B cell (primary cell): ENCODE results near the gene TMC8. TPM values are rescaled to one million over a fixed set of nuclear protein-coding genes. Genes with fewer than 3 reads are reported as not detected.

ENCODE experiments used
- ATAC-seq: fragments of 200-7000 bp; cut with Tn5 transposase; one replicate; pipeline ENCODE4 v1.10.0; 2021; ENCODE audit warnings: low read depth, mild to moderate bottlenecking, moderate number of reproducible peaks, moderate library complexity
- CTCF ChIA-PET: fragments of 350-600 bp; sonication (Branson Sonifier 250); formaldehyde crosslinking; loops from one replicate; lab custom pipeline; 2021; ENCODE audit warnings: antibody characterized with exemption, inconsistent platforms; lab: Charles Lee
- POLR2A ChIA-PET: fragments of 350-600 bp; sonication (Branson Sonifier 250); formaldehyde crosslinking; loops from one replicate; lab custom pipeline; 2021; ENCODE audit warnings: antibody characterized with exemption; lab: Charles Lee
- DNase-seq: peaks from one replicate; pipeline ENCODE4 v3.0.0; 2013
- H2AFZ ChIP-seq: 2 replicates; pipeline ENCODE4 v1.6.1; 2012; ENCODE audit warnings: mild to moderate bottlenecking, low read depth, low read length; ENCODE audit not compliant: insufficient read depth, poor library complexity, severe bottlenecking
- H3K27ac ChIP-seq, 2 donors: 1 replicate in 1 of 2; 2 replicates in 1 of 2; pipeline ENCODE4 v1.5.1; 2012 to 2013; ENCODE audit warnings: low read length in 2 of 2, mild to moderate bottlenecking in 2 of 2, moderate library complexity in 1 of 2
- H3K27me3 ChIP-seq, 4 experiments: fragments of 200-600 bp in 1 of 4; sonication (generic) in 1 of 4; replicated peaks in 1 of 4; 1 replicate in 2 of 4; 2 replicates in 2 of 4; pipeline versions ENCODE4 v1.6.1 to v1.7.0; 2013 to 2016; ENCODE audit warnings: low read length in 3 of 4, mild to moderate bottlenecking in 2 of 4, mixed read lengths in 1 of 4, moderate library complexity in 1 of 4; ENCODE audit not compliant: insufficient read depth in 4 of 4, control insufficient read depth in 3 of 4; ENCODE audit errors: control extremely low read depth in 1 of 4
- H3K36me3 ChIP-seq, 2 experiments: replicated peaks in 1 of 2; 1 replicate in 1 of 2; 2 replicates in 1 of 2; pipeline versions ENCODE4 v1.6.1 to v1.7.1; 2013; ENCODE audit warnings: low read length in 1 of 2; ENCODE audit not compliant: insufficient read depth in 2 of 2, control insufficient read depth in 1 of 2; ENCODE audit errors: control extremely low read depth in 1 of 2, extremely low read depth in 1 of 2
- H3K4me1 ChIP-seq, 2 donors: fragments of 200-600 bp in 1 of 2; sonication (generic) in 1 of 2; 1 replicate in 1 of 2; 2 replicates in 1 of 2; pipeline versions ENCODE4 v1.5.1 to v1.6.1; 2013 to 2017; ENCODE audit warnings: low read length in 2 of 2; ENCODE audit not compliant: control insufficient read depth in 2 of 2, insufficient read depth in 2 of 2
- H3K4me2 ChIP-seq: replicated peaks from 2 replicates; pipeline ENCODE3; 2012; ENCODE audit warnings: mild to moderate bottlenecking, low read depth, low read length; ENCODE audit not compliant: poor library complexity, severe bottlenecking
- H3K4me3 ChIP-seq, 5 experiments: fragments of 200-600 bp in 1 of 5; sonication (generic) in 1 of 5; 1 replicate in 3 of 5; 2 replicates in 2 of 5; pipeline versions ENCODE4 v1.5.1 to v1.7.0; 2011 to 2016; ENCODE audit warnings: low read length in 4 of 5, mild to moderate bottlenecking in 4 of 5, low read depth in 2 of 5, control low read depth in 1 of 5, moderate library complexity in 1 of 5; ENCODE audit not compliant: insufficient read depth in 1 of 5; ENCODE audit errors: control extremely low read depth in 1 of 5, extremely low read depth in 1 of 5
- H3K79me2 ChIP-seq: fragments of 200-600 bp; sonication (generic); one replicate; pipeline ENCODE4 v1.6.0; 2016; ENCODE audit warnings: low read length; ENCODE audit not compliant: control insufficient read depth, insufficient read depth
- H3K9ac ChIP-seq: fragments of 200-600 bp; sonication (generic); 2 replicates; pipeline ENCODE4 v1.6.1; 2017; ENCODE audit warnings: mild to moderate bottlenecking, low read length, moderate library complexity
- H3K9me3 ChIP-seq, 3 donors: one replicate each; pipeline versions ENCODE4 v1.6.1 to v1.7.1; 2013; ENCODE audit warnings: low read length in 2 of 3; ENCODE audit not compliant: control insufficient read depth in 2 of 3, insufficient read depth in 1 of 3; ENCODE audit errors: control extremely low read depth in 1 of 3
- H4K20me1 ChIP-seq: 2 replicates; pipeline ENCODE4 v1.6.0; 2012; ENCODE audit warnings: mild to moderate bottlenecking, low read length; ENCODE audit not compliant: insufficient read depth, control insufficient read depth, poor library complexity, severe bottlenecking
- H3K27ac Mint-ChIP-seq: one replicate; pipeline ENCODE4 v1.8.0; 2021; ENCODE audit warnings: mixed read lengths
- H3K27me3 Mint-ChIP-seq: one replicate; pipeline ENCODE4 v1.8.0; 2021; ENCODE audit warnings: mixed read lengths
- H3K4me1 Mint-ChIP-seq: one replicate; pipeline ENCODE4 v1.8.0; 2021; ENCODE audit warnings: mixed read lengths
- H3K4me3 Mint-ChIP-seq: one replicate; pipeline ENCODE4 v1.8.0; 2021; ENCODE audit warnings: mixed read lengths
- H3K9me3 Mint-ChIP-seq: one replicate; pipeline ENCODE4 v1.8.0; 2022; ENCODE audit warnings: mixed read lengths; ENCODE audit not compliant: insufficient read depth
- CTCF ChIP-seq: fragments of 200-600 bp; IDR thresholded peaks from one replicate; pipeline ENCODE4 v1.8.0; 2022; ENCODE audit warnings: antibody characterized with exemption, mild to moderate bottlenecking
- EZH2 ChIP-seq: IDR thresholded peaks from 2 replicates; pipeline ENCODE4 v1.6.1; 2012; ENCODE audit warnings: borderline replicate concordance, low read depth, mild to moderate bottlenecking, moderate library complexity, low read length; ENCODE audit not compliant: insufficient read depth, poor library complexity, severe bottlenecking
- WGBS: methylation state at CpG from one replicate; pipeline ENCODE4 v1.1.5; 2013; ENCODE audit warnings: missing lambda C conversion rate; ENCODE audit not compliant: insufficient coverage; 5-methylcytosine and 5-hydroxymethylcytosine counted together
- intact Hi-C: fragments of 100-400 bp; cut with micrococcal nuclease; formaldehyde crosslinking; loops from one replicate; pipeline ENCODE4 v1.10.0; 2022
- polyA plus RNA-seq: library from polyadenylated mRNA; depleted of rRNA; stranded (reverse); fragments of >200 nt; gene quantifications from 2 replicates; pipeline ENCODE4 v1.2.3, GENCODE V29; 2012
- total RNA-seq, 2 donors: library from RNA; stranded (reverse); fragments of 120-200 nt in 1 of 2; gene quantifications; 1 replicate in 1 of 2; 2 replicates in 1 of 2; pipeline versions ENCODE4 v1.2.3 to v1.2.4, GENCODE V29; 2013 to 2022

The TMC8 gene
- total and polyA plus RNA-seq, 2 donors (not counting 1 experiment from before 2014, with no cell fraction given) = 235 to 352 TPM

GRCh38 chr17:78126895-78127238 lies 3.7 kb upstream of the TMC8 start:
- H3K4me2 ChIP-seq = peak overlapping the region; percentile 100
- H3K4me3 Mint-ChIP-seq = peak overlapping the region; percentile 91
- peaks cover 72 to 84% of the 10 kb centered on the region in 2 donors for H3K4me1 ChIP-seq
- H3K79me2 ChIP-seq = peaks cover 89% of the 10 kb centered on the region
- H3K27me3 Mint-ChIP-seq = no peaks in the 10 kb centered on the region
- intact Hi-C loops = loop anchor here (2.0 kb wide), 1 partner anchor 14 kb away; no protein-coding TSS in a partner anchor
- H2AFZ ChIP-seq = no peak overlapping the region
- TF ChIP-seq EZH2 = no peak
- H3K9me3 Mint-ChIP-seq = no peaks in the 10 kb centered on the region
- ChIA-PET CTCF (interaction anchor here (3.0 to 13.9 kb wide), 3 partner anchors 10 to 46 kb away, joined by 12 to 169 read pairs (median 22); partner anchors contain the start of gene SYNGR2), POLR2A (interaction anchor here (0.6 to 22.6 kb wide), 7 partner anchors 8 to 125 kb away, joined by 3 to 432 read pairs (median 11); partner anchors contain the start of genes C17orf99 and SYNGR2)
- peak overlapping the region; percentile 13 to 97 (median 89) for H3K4me3 ChIP-seq
- ATAC-seq = no peak
- peak overlapping the region; percentile 91 for H3K9ac ChIP-seq
- peaks cover 8 to 58% of the 10 kb centered on the region in 2 experiments for H3K36me3 ChIP-seq
- 8% methylated on average over 4 of the region's 6 CpGs for whole genome bisulfite sequencing
- peaks cover 88% of the 10 kb centered on the region for H4K20me1 ChIP-seq
- peak overlapping the region; percentile 92 for H3K27ac Mint-ChIP-seq
- DNase-seq = no peak
- H3K27me3 ChIP-seq = no peaks in the 10 kb centered on the region
- H3K4me1 Mint-ChIP-seq = peaks cover 77% of the 10 kb centered on the region
- peak overlapping the region; percentile 77 to 92 for H3K27ac ChIP-seq
- no peaks in the 10 kb centered on the region for H3K9me3 ChIP-seq

- peak; percentile 9 for ATAC-seq
- intact Hi-C loops = loop anchor here (2.0 kb wide), 1 partner anchor 13 kb away; no protein-coding TSS in a partner anchor
- peak overlapping the region; percentile 13 to 97 (median 89) for H3K4me3 ChIP-seq
- H3K9me3 Mint-ChIP-seq = no peaks in the 10 kb centered on the region
- 1% methylated on average over 25 of the region's 25 CpGs for WGBS
- peaks cover 73% of the 10 kb centered on the region for H3K4me1 Mint-ChIP-seq
- peaks cover 88% of the 10 kb centered on the region for H4K20me1 ChIP-seq
- H3K9me3 ChIP-seq = no peaks in the 10 kb centered on the region
- H3K4me2 ChIP-seq = peak overlapping the region; percentile 100
- ChIA-PET POLR2A (interaction anchor here (0.6 to 22.6 kb wide), 8 partner anchors 8 to 48 kb away, joined by 3 to 432 read pairs (median 12); partner anchors contain the start of genes C17orf99 and SYNGR2), CTCF (interaction anchor here (0.7 to 13.9 kb wide), 5 partner anchors 10 to 126 kb away, joined by 3 to 169 read pairs (median 12); partner anchors contain the start of gene SYNGR2)
- no peak for TF ChIP-seq CTCF
- TF ChIP-seq EZH2 = no peak
- H3K79me2 ChIP-seq = peaks cover 84% of the 10 kb centered on the region
- peak overlapping the region; percentile 91 for H3K4me3 Mint-ChIP-seq
- H3K27ac Mint-ChIP-seq = peak overlapping the region; percentile 92
- H3K27ac ChIP-seq = peak overlapping the region; percentile 77 to 92
- peak; percentile 75 for DNase-seq
- no peaks in the 10 kb centered on the region for H3K27me3 ChIP-seq
- H2AFZ ChIP-seq = peak overlapping the region; percentile 42
- H3K4me1 ChIP-seq = peaks cover 68 to 80% of the 10 kb centered on the region in 2 donors
- H3K9ac ChIP-seq = peak overlapping the region; percentile 91
- H3K36me3 ChIP-seq = peaks cover 8 to 55% of the 10 kb centered on the region in 2 experiments
- no peaks in the 10 kb centered on the region for H3K27me3 Mint-ChIP-seq
These were observed 3.2 kb upstream of the TMC8 start for GRCh38 chr17:78127239-78127887.
